NOMO-1 treated with DMSO at 0.1 percent for 48 hours (cell line): Measurements from ENCODE around the gene MAOB.
"Not testable (repeated sequence)": the region's sequence is repeated elsewhere in the genome, so short reads cannot be mapped to it uniquely, and the experiment has no call there.

Source experiments
- DNase-seq: peaks from one replicate; lab custom pipeline; 2025; ENCODE audit not compliant: unreplicated experiment; lab: John Stamatoyannopoulos, UW

Gene MAOB

GRCh38 chrX:43882294-43882681, at the start of gene MAOB:
TSS of gene MAOB (minus strand) at chrX:43882450. CDS start at chrX:43882299, 151 bp downstream.
- no peak for DNase-seq

GRCh38 chrX:43922032-43922431, 39.8 kb upstream of the MAOB start:
- DNase-seq = not testable (repeated sequence)

- not testable (repeated sequence) for DNase-seq
Observed at GRCh38 chrX:43910772-43911171, 28.5 kb upstream of the MAOB start.

GRCh38 chrX:43910012-43910411, 27.8 kb upstream of the MAOB start:
- no peak for DNase-seq

- DNase-seq = no peak
Observed at GRCh38 chrX:43909141-43909540, 26.9 kb upstream of the MAOB start.

- DNase-seq = no peak
Observed at GRCh38 chrX:43899878-43900815, 17.9 kb upstream of the MAOB start.

GRCh38 chrX:43898406-43899035, 16.3 kb upstream of the MAOB start:
- no peak for DNase-seq

- no peak for DNase-seq
Observed at GRCh38 chrX:43897290-43897689, 15.0 kb upstream of the MAOB start.

- no peak for DNase-seq
Observed at GRCh38 chrX:43892336-43892870, 10.2 kb upstream of the MAOB start.

- no peak for DNase-seq
Observed at GRCh38 chrX:43885617-43886016, 3.4 kb upstream of the MAOB start.

GRCh38 chrX:43881410-43882293, 598 bp downstream of the MAOB start:
- DNase-seq = no peak

- no peak for DNase-seq
Observed at GRCh38 chrX:43880425-43880824, 1.8 kb downstream of the MAOB start.

- no peak for DNase-seq
Observed at GRCh38 chrX:43878906-43879526, 3.2 kb downstream of the MAOB start.

GRCh38 chrX:43876680-43877079, 5.6 kb downstream of the MAOB start:
- DNase-seq = no peak

GRCh38 chrX:43870758-43871419, 11.4 kb downstream of the MAOB start:
- no peak for DNase-seq

- DNase-seq = no peak
Observed at GRCh38 chrX:43870011-43870410, 12.2 kb downstream of the MAOB start.

- no peak for DNase-seq
Observed at GRCh38 chrX:43868791-43869190, 13.5 kb downstream of the MAOB start.

GRCh38 chrX:43866423-43866822, 15.8 kb downstream of the MAOB start:
- DNase-seq = no peak

- DNase-seq = no peak
Observed at GRCh38 chrX:43865791-43866190, 16.5 kb downstream of the MAOB start.

GRCh38 chrX:43862434-43862833, 19.8 kb downstream of the MAOB start:
- DNase-seq = no peak
